ENCODE data around the gene FAM162B. TPM values are rescaled to one million over a fixed set of nuclear protein-coding genes. Genes with fewer than 3 reads are reported as not detected.
"Not testable (repeated sequence)": the region's sequence is repeated elsewhere in the genome, so short reads cannot be mapped to it uniquely, and the experiment has no call there.

Gene FAM162B
- 1 to 10 TPM in 10 of 12 donors, not detected in 2; 5.2 to 7.8 (median 6.9) TPM for polyA plus RNA-seq (ENCODE audit: insufficient read length in 12 of 12)
- long read RNA-seq, donor 1, partial matches to known transcripts, result 0 of 1 reads
- long read RNA-seq, donor 1, other reads (novel, unspliced or antisense), result 0 of 1 reads
- long read RNA-seq, donor 2, partial matches to known transcripts, result 0 of 4 reads
- long read RNA-seq, donor 2, other reads (novel, unspliced or antisense), result 0 of 4 reads
- long read RNA-seq, donor 3, partial matches to known transcripts, result 0 of 3 reads
- long read RNA-seq, donor 3, other reads (novel, unspliced or antisense), result 0 of 3 reads
- long read RNA-seq, donor 4, partial matches to known transcripts, result 0 of 2 reads
- long read RNA-seq, donor 4, other reads (novel, unspliced or antisense), result 0 of 2 reads
- long read RNA-seq, donor 5, transcript FAM162B-201 (4 exons, 1,036 nt), result major isoform, 5 of 5 reads
- long read RNA-seq, donor 5, partial matches to known transcripts, result 0 of 5 reads
- long read RNA-seq, donor 5, other reads (novel, unspliced or antisense), result 0 of 5 reads
- long read RNA-seq, donor 6, result 0 reads
- long read RNA-seq, donor 7, partial matches to known transcripts, result 0 of 4 reads
- long read RNA-seq, donor 7, other reads (novel, unspliced or antisense), result 0 of 4 reads
- long read RNA-seq, donor 8, transcript FAM162B-201 (4 exons, 1,036 nt), result major isoform, 6 of 6 reads
- long read RNA-seq, donor 8, partial matches to known transcripts, result 0 of 6 reads
- long read RNA-seq, donor 8, other reads (novel, unspliced or antisense), result 0 of 6 reads
- long read RNA-seq, donor 9, partial matches to known transcripts, result 0 of 3 reads
- long read RNA-seq, donor 9, other reads (novel, unspliced or antisense), result 0 of 3 reads
- long read RNA-seq, donor 10, result 0 reads
- long read RNA-seq, donor 11, transcript FAM162B-201 (4 exons, 1,036 nt), result major isoform, 6 of 6 reads
- long read RNA-seq, donor 11, partial matches to known transcripts, result 0 of 6 reads
- long read RNA-seq, donor 11, other reads (novel, unspliced or antisense), result 0 of 6 reads

GRCh38 chr6:116764961-116765841 is at the start of gene FAM162B:
FAM162B (minus strand) TSS chr6:116765719; CDS start chr6:116765576, 143 bp downstream.
- peak; percentile 42 for DNase-seq

GRCh38 chr6:116812051-116812650 is 46.6 kb upstream of the FAM162B start:
- DNase-seq, result no peak

GRCh38 chr6:116801971-116802370 is 36.5 kb upstream of the FAM162B start:
- DNase-seq, result no peak

GRCh38 chr6:116799945-116800344 is 34.4 kb upstream of the FAM162B start:
- no peak for DNase-seq

- DNase-seq, result no peak
Observed at GRCh38 chr6:116797585-116797984, 32.1 kb upstream of the FAM162B start.

DNA sequence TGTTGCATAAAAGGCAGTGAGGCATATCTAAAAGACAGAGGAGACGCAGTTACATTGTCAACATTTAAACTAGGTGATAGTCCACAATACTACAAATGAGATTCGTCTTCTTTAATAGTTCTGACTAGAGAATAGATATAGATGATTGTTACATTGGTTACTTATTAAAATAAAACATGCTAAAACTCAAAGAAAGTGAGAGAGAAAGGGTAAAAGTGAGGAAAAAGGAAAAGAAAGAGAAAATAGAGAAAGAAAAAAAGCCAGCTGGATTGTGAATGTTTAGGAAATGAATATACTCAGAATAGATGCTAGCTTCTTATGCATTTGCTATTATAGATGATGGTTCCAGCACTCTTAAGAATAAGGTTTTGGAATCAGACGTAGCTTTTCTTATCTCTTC is 27.7 kb upstream of the FAM162B start:
- no peak for DNase-seq

DNA sequence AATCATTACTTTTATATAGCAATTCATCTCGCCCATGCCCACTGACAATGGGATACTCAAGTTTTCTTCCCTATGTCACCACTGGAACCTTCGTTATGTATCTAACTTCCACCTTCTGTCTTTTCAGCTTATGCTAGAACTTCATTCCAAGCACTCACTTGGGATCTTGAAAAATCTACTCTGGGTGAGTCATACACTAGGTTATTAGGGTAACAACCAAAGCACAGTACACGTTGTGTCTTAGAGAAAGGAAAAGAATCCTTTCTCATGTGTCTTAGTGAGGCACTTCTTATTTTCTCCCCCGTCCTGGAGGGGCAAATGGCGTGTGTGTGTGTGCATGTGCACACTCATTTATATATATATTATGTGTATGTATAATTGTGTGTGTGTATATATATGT is 18.3 kb upstream of the FAM162B start:
- no peak for DNase-seq

DNA sequence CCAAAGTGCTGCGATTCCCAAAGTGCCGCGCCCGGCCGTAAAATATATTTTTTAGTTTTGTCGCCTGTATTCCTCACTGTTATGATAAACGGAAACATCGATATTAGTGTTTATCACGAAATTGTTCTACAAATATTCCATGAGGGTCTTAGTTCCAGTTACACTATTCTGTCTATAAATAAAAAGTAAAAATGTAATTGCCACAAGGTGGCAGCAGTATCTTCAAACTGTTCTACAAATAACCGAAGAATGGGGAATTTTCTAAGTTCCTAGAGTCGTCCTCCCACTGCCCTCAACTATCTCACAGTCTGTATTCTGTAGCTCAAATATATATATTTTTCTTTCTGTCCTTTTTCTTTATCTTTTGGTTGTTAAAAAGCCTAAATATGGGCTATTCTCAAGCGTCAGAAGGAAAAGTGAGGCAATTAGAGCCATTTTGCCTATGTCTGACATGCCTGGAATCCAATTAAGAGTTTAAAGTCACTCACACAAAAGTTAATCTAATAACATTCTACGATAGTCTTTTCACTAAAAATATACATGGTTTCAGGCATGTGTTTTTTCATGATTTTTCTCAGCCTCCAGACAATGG is 14.2 kb upstream of the FAM162B start:
- DNase-seq, result peak; percentile 43

GRCh38 chr6:116773886-116774285 is 8.4 kb upstream of the FAM162B start:
- DNase-seq, result no peak

GRCh38 chr6:116772450-116772849 is 6.9 kb upstream of the FAM162B start:
- no peak for DNase-seq

DNA sequence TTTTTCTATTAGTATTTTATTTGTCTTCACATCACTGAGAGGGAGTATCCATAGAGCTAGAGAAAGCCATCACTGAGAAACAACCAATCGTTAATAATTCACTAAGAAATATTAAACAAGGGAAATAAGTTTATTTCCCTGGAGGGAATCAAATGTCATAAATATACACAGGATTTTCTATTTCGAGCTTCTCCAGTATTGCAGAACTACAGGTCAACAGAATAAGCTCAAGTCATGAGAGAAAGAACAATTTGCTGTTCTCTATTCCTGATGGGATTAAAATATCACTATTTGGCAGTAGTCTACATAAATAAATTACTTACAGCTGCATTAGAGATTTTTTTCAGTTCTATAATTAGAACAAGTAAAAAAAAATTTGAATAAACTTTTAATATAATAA is 2.2 kb upstream of the FAM162B start:
- DNase-seq, result peak; percentile 45

- DNase-seq, result no peak
Observed at GRCh38 chr6:116766506-116767176, 1.1 kb upstream of the FAM162B start.

DNA sequence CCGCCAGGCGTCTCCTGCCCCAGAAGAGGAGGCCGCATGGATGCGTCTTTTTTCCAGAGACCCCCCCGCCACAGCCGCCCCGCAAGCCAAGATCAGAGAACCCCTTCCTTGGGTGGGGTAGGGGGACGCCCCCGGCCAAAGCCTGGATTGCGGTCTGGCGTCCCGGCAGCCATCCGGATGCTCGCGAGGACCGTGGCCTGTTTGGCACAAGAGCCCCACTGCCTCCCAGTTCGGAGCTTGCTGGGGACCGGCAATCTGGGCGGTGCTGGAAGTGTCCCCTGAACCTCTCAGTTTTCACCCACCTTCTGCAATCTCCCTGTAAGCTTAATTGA is 924 bp downstream of the FAM162B start:
- DNase-seq, result no peak

GRCh38 chr6:116763906-116764628 is 1.5 kb downstream of the FAM162B start:
- DNase-seq, result no peak

- DNase-seq, result no peak
Observed at GRCh38 chr6:116763048-116763447, 2.5 kb downstream of the FAM162B start.

DNA sequence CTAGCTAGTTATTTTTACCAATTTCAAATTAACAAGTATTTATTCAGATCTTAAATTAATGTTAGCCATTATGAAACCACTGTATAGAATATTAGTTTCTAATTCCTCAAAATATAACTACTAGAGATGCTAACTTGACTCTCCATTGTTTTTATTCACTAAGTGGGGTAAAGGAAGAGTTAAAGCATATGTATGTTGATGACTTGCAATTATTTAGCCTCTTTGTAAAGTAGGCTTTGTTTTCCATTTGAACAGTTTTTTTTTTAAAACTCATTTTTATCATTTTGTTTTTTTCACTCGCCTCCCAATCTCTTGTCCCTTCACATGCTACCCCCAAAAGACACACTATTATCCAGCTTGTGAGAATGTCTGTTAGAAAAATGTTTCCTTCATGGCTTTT is 3.3 kb downstream of the FAM162B start:
- no peak for DNase-seq

DNA sequence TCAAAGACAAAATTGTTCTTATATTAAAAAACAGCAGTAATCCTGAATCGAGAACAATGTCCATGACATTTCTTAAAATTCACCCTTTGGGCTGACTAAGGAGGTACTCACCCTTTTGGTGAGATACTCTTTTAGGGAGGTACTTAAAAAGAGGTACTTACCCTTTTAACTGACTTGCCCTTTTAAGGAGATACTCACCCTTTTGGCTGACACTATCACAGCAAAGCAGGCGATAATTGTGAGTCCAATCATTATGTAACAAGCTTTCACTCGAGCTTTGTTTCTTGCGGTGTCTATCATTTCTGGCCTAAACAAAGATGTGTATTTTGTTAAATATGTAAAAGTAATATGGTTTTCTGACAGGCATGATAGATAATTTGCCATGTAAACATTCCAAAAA is 3.7 kb downstream of the FAM162B start:
- DNase-seq, result no peak

DNA sequence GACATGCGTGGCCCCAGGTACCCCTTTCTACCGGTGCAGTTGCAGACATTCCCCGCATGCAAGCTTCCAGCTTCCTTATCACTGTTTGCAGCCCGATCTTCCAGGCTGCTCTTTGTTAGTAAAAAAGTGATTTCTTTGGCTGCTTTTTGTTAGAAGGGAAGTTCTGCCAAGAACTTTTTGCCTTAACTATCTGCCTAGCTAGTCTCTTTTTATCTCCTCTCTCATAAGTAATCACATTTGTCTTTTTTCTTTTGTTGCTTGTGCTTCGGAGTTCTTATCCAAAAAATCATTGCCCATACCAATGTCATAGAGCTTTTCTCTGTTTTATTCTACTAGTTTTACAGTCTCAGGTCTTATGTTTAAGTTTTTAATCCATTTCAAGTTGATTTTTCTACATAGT is 20.3 kb downstream of the FAM162B start:
- no peak for DNase-seq

DNA sequence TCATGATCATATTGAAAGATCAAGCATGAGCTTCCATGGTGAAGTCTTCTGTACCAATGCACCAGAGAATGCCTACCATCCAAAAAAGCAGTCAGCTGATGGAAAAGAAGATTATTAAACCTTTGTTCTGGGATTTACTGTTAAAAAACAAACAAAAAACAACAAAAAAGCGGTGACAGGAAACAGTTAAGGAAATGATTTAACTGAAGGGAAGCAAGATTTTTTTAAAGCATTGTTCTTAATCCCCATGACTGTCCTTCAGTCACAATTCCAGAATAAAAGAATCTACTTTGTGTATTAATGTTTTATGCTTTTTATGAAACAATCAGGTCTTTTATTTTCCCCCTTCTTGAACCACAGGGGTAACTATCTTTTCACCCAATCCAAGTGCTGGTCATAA is 23.9 kb downstream of the FAM162B start:
- DNase-seq, result no peak

GRCh38 chr6:116740486-116740885 is 25.0 kb downstream of the FAM162B start:
- not testable (repeated sequence) for DNase-seq

Measured in muscle of arm (tissue), 14 donors.